ENCODE data around the gene NUP35.

DNA sequence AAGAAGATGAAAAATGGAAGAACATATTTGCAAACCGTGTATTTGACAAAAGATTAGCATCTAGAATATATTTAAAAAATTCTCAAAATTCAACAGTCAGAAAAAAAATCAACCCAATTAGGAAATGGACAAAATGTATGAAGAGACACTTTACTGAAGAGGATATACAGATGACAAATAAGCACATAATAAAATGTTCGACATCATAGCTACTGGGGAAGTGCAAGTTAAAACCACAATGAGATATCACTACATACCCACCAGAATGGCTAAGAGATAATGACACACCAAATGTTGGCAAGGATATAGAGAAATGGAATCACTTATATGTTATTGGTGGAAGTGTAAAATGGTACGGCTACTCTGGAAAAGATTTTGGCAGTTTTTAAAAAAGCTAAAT lies 11.7 kb upstream of the NUP35 start:
- TF ChIP-seq, protein P1, sequence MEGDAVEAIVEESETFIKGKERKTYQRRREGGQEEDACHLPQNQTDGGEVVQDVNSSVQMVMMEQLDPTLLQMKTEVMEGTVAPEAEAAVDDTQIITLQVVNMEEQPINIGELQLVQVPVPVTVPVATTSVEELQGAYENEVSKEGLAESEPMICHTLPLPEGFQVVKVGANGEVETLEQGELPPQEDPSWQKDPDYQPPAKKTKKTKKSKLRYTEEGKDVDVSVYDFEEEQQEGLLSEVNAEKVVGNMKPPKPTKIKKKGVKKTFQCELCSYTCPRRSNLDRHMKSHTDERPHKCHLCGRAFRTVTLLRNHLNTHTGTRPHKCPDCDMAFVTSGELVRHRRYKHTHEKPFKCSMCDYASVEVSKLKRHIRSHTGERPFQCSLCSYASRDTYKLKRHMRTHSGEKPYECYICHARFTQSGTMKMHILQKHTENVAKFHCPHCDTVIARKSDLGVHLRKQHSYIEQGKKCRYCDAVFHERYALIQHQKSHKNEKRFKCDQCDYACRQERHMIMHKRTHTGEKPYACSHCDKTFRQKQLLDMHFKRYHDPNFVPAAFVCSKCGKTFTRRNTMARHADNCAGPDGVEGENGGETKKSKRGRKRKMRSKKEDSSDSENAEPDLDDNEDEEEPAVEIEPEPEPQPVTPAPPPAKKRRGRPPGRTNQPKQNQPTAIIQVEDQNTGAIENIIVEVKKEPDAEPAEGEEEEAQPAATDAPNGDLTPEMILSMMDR (IDR thresholded peaks at IDR 0.05; ENCODE audit: insufficient read depth, low read depth, low read length): no peak
- TF ChIP-seq EZH2 (IDR thresholded peaks at IDR 0.05; ENCODE audit: insufficient read depth, low read length): no peak
